H1 (cell line): ENCODE results near the gene CDC42. TPM values are rescaled to one million over a fixed set of nuclear protein-coding genes. Genes with fewer than 3 reads are reported as not detected.

ENCODE experiments used
- CTCF ChIA-PET: fragments of 300-600 bp; sonication (Branson Sonifier 250); formaldehyde crosslinking; loops from one replicate; lab custom pipeline; 2021; ENCODE audit not compliant: partially characterized antibody; lab: Charles Lee
- POLR2A ChIA-PET: fragments of 300-600 bp; sonication (Branson Sonifier 250); formaldehyde crosslinking; loops from one replicate; lab custom pipeline; 2021; ENCODE audit warnings: inconsistent platforms; ENCODE audit not compliant: partially characterized antibody; lab: Charles Lee
- DNase-seq, 2 experiments: peaks; one replicate each; pipeline versions ENCODE4 v3.0.0 to v3.0.0-alpha.2; 2010 to 2022; ENCODE audit warnings: low spot score in 2 of 2, low read depth in 1 of 2, mixed read lengths in 1 of 2
- FAIRE-seq: peaks from 2 replicates; lab custom pipeline; 2011; peaks lifted over from hg19 to GRCh38; lab: Jason Lieb, UNC
- H2AFZ ChIP-seq: 2 replicates; pipeline ENCODE4 v1.8.1; 2012; ENCODE audit warnings: low read length, inconsistent platforms
- H2AK5ac ChIP-seq: 2 replicates; pipeline ENCODE4 v1.6.1; 2013; ENCODE audit warnings: low read depth, low read length
- H2BK120ac ChIP-seq: replicated peaks from 2 replicates; pipeline ENCODE3; 2013; ENCODE audit warnings: low read depth, low read length, inconsistent platforms
- H2BK12ac ChIP-seq: 2 replicates; pipeline ENCODE4 v1.6.1; 2013; ENCODE audit warnings: low read depth, low read length
- H2BK15ac ChIP-seq: 2 replicates; pipeline ENCODE4 v1.6.1; 2013; ENCODE audit warnings: low read length
- H2BK20ac ChIP-seq: 2 replicates; pipeline ENCODE4 v1.6.1; 2013; ENCODE audit warnings: low read length
- H2BK5ac ChIP-seq: 2 replicates; pipeline ENCODE4 v1.6.1; 2013; ENCODE audit warnings: low read depth, low read length
- H3K14ac ChIP-seq: 2 replicates; pipeline ENCODE4 v1.6.1; 2013; ENCODE audit warnings: inconsistent platforms; ENCODE audit not compliant: insufficient read length
- H3K18ac ChIP-seq: 2 replicates; pipeline ENCODE4 v1.6.1; 2013; ENCODE audit warnings: low read length; ENCODE audit errors: extremely low read depth
- H3K23ac ChIP-seq: 2 replicates; pipeline ENCODE4 v1.6.1; 2013; ENCODE audit warnings: inconsistent platforms; ENCODE audit not compliant: insufficient read length
- H3K23me2 ChIP-seq: 2 replicates; pipeline ENCODE4 v1.6.1; 2013; ENCODE audit warnings: low read depth, low read length
- H3K27ac ChIP-seq: 2 replicates; pipeline ENCODE4 v1.6.1; 2011; ENCODE audit warnings: low read depth, low read length, inconsistent platforms
- H3K27me3 ChIP-seq, 4 experiments: replicated peaks in 1 of 4; 1 replicate in 1 of 4; 2 replicates in 3 of 4; pipeline versions ENCODE4 v1.6.1 to v1.8.1; 2011 to 2013; ENCODE audit warnings: low read length in 3 of 4, mild to moderate bottlenecking in 3 of 4, inconsistent platforms in 2 of 4, mixed read lengths in 2 of 4, moderate library complexity in 1 of 4; ENCODE audit not compliant: control insufficient read depth in 3 of 4, insufficient read depth in 3 of 4; ENCODE audit errors: extremely low read depth in 1 of 4
- H3K36me3 ChIP-seq, 4 experiments: 2 replicates each; pipeline versions ENCODE4 v1.6.1 to v1.8.1; 2011 to 2013; ENCODE audit warnings: mild to moderate bottlenecking in 4 of 4, low read length in 3 of 4, moderate library complexity in 2 of 4, control low read depth in 1 of 4, inconsistent platforms in 1 of 4; ENCODE audit not compliant: insufficient read depth in 4 of 4, control insufficient read depth in 2 of 4
- H3K4ac ChIP-seq: replicated peaks from 2 replicates; pipeline ENCODE3; 2013; ENCODE audit warnings: low read length, low read depth, mixed read lengths, inconsistent platforms; ENCODE audit not compliant: insufficient read length
- H3K4me1 ChIP-seq, 4 experiments: replicated peaks in 1 of 4; 1 replicate in 1 of 4; 2 replicates in 3 of 4; pipeline versions ENCODE4 v1.6.1 to v1.8.1; 2011 to 2013; ENCODE audit warnings: low read length in 3 of 4, inconsistent platforms in 2 of 4, mixed read lengths in 1 of 4; ENCODE audit not compliant: insufficient read depth in 4 of 4, control insufficient read depth in 3 of 4
- H3K4me2 ChIP-seq, 2 experiments: 2 replicates each; pipeline versions ENCODE4 v1.6.1 to v1.8.1; 2011 to 2013; ENCODE audit warnings: low read depth in 2 of 2, low read length in 2 of 2, control low read depth in 1 of 2, inconsistent platforms in 1 of 2, mild to moderate bottlenecking in 1 of 2; ENCODE audit not compliant: insufficient read depth in 1 of 2
- H3K4me3 ChIP-seq, 4 experiments: fragments of 200-600, 300-600 bp in 1 of 4; sonication (generic), shearing (Covaris generic), sonication (Bioruptor Twin) in 1 of 4; 2 replicates each; pipeline versions ENCODE4 v1.5.1 to v1.8.1; 2011 to 2016; ENCODE audit warnings: low read length in 4 of 4, low read depth in 3 of 4, control low read depth in 2 of 4, inconsistent platforms in 2 of 4, mild to moderate bottlenecking in 2 of 4, mixed read lengths in 1 of 4, moderate library complexity in 1 of 4; ENCODE audit not compliant: insufficient read depth in 2 of 4; ENCODE audit errors: extremely low read depth in 1 of 4
- H3K56ac ChIP-seq: replicated peaks from 2 replicates; pipeline ENCODE3; 2013; ENCODE audit warnings: low read depth, mild to moderate bottlenecking, mixed read lengths, low read length, inconsistent platforms; ENCODE audit not compliant: insufficient read length
- H3K79me1 ChIP-seq: 2 replicates; pipeline ENCODE4 v1.6.1; 2013; ENCODE audit warnings: low read depth, low read length, control low read depth
- H3K79me2 ChIP-seq, 2 experiments: 2 replicates each; pipeline versions ENCODE4 v1.6.1 to v1.8.1; 2012 to 2013; ENCODE audit warnings: low read length in 2 of 2, mild to moderate bottlenecking in 2 of 2, inconsistent platforms in 1 of 2; ENCODE audit not compliant: insufficient read depth in 2 of 2, control insufficient read depth in 1 of 2
- H3K9ac ChIP-seq, 4 experiments: replicated peaks in 1 of 4; 1 replicate in 1 of 4; 2 replicates in 3 of 4; pipeline versions ENCODE4 v1.6.1 to v1.8.1; 2011 to 2013; ENCODE audit warnings: low read depth in 3 of 4, low read length in 3 of 4, control low read depth in 2 of 4, mild to moderate bottlenecking in 2 of 4, moderate library complexity in 2 of 4, inconsistent platforms in 1 of 4; ENCODE audit errors: extremely low read depth in 1 of 4
- H3K9me3 ChIP-seq, 2 experiments: 2 replicates each; pipeline versions ENCODE4 v1.6.1 to v1.8.1; 2012 to 2013; ENCODE audit warnings: mild to moderate bottlenecking in 2 of 2, moderate library complexity in 2 of 2, control low read depth in 1 of 2, inconsistent platforms in 1 of 2, low read depth in 1 of 2, low read length in 1 of 2, mixed read lengths in 1 of 2; ENCODE audit not compliant: insufficient read depth in 2 of 2
- H4K20me1 ChIP-seq, 2 experiments: replicated peaks in 1 of 2; 2 replicates each; pipeline versions ENCODE3 to v1.8.1; 2011 to 2013; ENCODE audit warnings: inconsistent platforms in 2 of 2, low read length in 2 of 2, mild to moderate bottlenecking in 1 of 2; ENCODE audit not compliant: insufficient read depth in 2 of 2, control insufficient read depth in 1 of 2
- H4K5ac ChIP-seq: 2 replicates; pipeline ENCODE4 v1.6.1; 2013; ENCODE audit warnings: low read length, low read depth, mixed read lengths, inconsistent platforms; ENCODE audit not compliant: insufficient read length
- H4K8ac ChIP-seq: 2 replicates; pipeline ENCODE4 v1.8.0; 2013; ENCODE audit warnings: mild to moderate bottlenecking, moderate library complexity, low read length, inconsistent platforms; ENCODE audit not compliant: insufficient read depth; ENCODE audit errors: extremely low read depth
- H4K91ac ChIP-seq: replicated peaks from 2 replicates; pipeline ENCODE3; 2013; ENCODE audit warnings: low read length, mixed read lengths, inconsistent platforms; ENCODE audit not compliant: insufficient read length
- ATF3 ChIP-seq: IDR thresholded peaks from 2 replicates; pipeline ENCODE4 v1.6.1; 2011; ENCODE audit warnings: low read depth, mild to moderate bottlenecking, low read length; ENCODE audit not compliant: insufficient read depth
- BCL11A ChIP-seq, 2 experiments: IDR thresholded peaks; one replicate each; pipeline ENCODE4 v1.6.1; 2011; ENCODE audit warnings: low read depth in 2 of 2, low read length in 2 of 2, mild to moderate bottlenecking in 2 of 2
- EGR1 ChIP-seq: IDR thresholded peaks from 2 replicates; pipeline ENCODE4 v1.6.1; 2011; ENCODE audit warnings: low read depth, low read length, borderline replicate concordance
- HDAC6 ChIP-seq: IDR thresholded peaks from one replicate; pipeline ENCODE4 v1.7.1; 2012; ENCODE audit warnings: low read depth, mild to moderate bottlenecking, inconsistent platforms, low read length, moderate library complexity
- KDM1A ChIP-seq: fragments of 200-600, 300-600 bp; sonication (generic); IDR thresholded peaks from 2 replicates; pipeline ENCODE4 v1.7.1; 2016; ENCODE audit warnings: mild to moderate bottlenecking, low read length, borderline replicate concordance
- NRF1 ChIP-seq: IDR thresholded peaks from 2 replicates; pipeline ENCODE4 v1.6.1; 2011; ENCODE audit warnings: mild to moderate bottlenecking, low read depth, low read length, improper control_type of control experiment
- POLR2A ChIP-seq, 2 experiments: IDR thresholded peaks; 1 replicate in 1 of 2; 2 replicates in 1 of 2; pipeline ENCODE4 v1.6.1; 2011; ENCODE audit warnings: low read depth in 2 of 2, low read length in 2 of 2, mild to moderate bottlenecking in 2 of 2; ENCODE audit errors: control extremely low read depth in 1 of 2
- RNF2 ChIP-seq: fragments of 200-900, 300-1000 bp; sonication (generic); IDR thresholded peaks from 2 replicates; pipeline ENCODE4 v1.7.1; 2016; ENCODE audit warnings: borderline replicate concordance, low read depth, mild to moderate bottlenecking, antibody characterized with exemption, low read length; ENCODE audit not compliant: poor library complexity, severe bottlenecking; ENCODE audit errors: missing control alignments
- SIX5 ChIP-seq: IDR thresholded peaks from 2 replicates; pipeline ENCODE4 v1.6.1; 2011; ENCODE audit warnings: mild to moderate bottlenecking, low read depth, low read length
- SUZ12 ChIP-seq: fragments of 200-600 bp; sonication (generic); IDR thresholded peaks from 2 replicates; pipeline ENCODE4 v1.6.1; 2012; ENCODE audit warnings: mild to moderate bottlenecking, inconsistent platforms, low read length, moderate library complexity, mixed read lengths
- WGBS, 2 experiments: shearing (Covaris generic) in 1 of 2; methylation state at CpG; one replicate each; pipeline versions ENCODE4 v1.1.6 to v1.1.7; 2013 to 2015; ENCODE audit warnings: low lambda C conversion rate in 2 of 2, mixed read lengths in 2 of 2, inconsistent platforms in 1 of 2, low coverage in 1 of 2, missing lambda C conversion rate in 1 of 2; ENCODE audit not compliant: insufficient replicate concordance in 2 of 2, insufficient coverage in 1 of 2, insufficient read length in 1 of 2; ENCODE audit errors: extremely low coverage in 1 of 2, missing lambda C conversion rate in 1 of 2; 5-methylcytosine and 5-hydroxymethylcytosine counted together
- polyA plus RNA-seq, 7 experiments: library from polyadenylated mRNA; depleted of rRNA in 3 of 7; stranded (reverse) in 5 of 7; unstranded in 2 of 7; fragments of >200 nt in 5 of 7; fragments of 200-250 nt in 2 of 7; gene quantifications; 1 replicate in 5 of 7; 2 replicates in 1 of 7; 4 replicates in 1 of 7; pipeline versions ENCODE4 v1.2.1 to v1.2.3, GENCODE V29; 2011 to 2013; ENCODE audit warnings: missing spikeins in 2 of 7, mixed read lengths in 2 of 7
- total RNA-seq: library from RNA; stranded (reverse); fragmentation: NEBNext Ultra II Directional; extraction: Animal tissue kit (Norgen Biotek cat#: 25700); gene quantifications from 2 replicates; pipeline ENCODE4 v1.2.1, GENCODE V29; 2021

CDC42 gene
- total and polyA plus RNA-seq, 2 of the 8 experiments (the other 6 are each of a cell fraction or from before 2014, with no cell fraction given): 110 to 179 TPM

GRCh38 chr1:22038036-22038435, 14.5 kb upstream of the CDC42 start:
- Histone ChIP-seq H3K79me1 (no peaks in the 10 kb centered on the region), H3K9me3 (no peaks in the 10 kb centered on the region), H3K4me3 (no peak overlapping the region), H4K8ac (no peak overlapping the region), H2AK5ac (no peak overlapping the region), H3K23me2 (no peaks in the 10 kb centered on the region), H2BK120ac (peak overlapping the region; percentile 70), H2BK20ac (no peak overlapping the region), H3K4me1 (peaks cover 4 to 10% (median 6%) of the 10 kb centered on the region in 4 experiments; a peak in 6 of 7 replicates), H3K9ac (no peak overlapping the region), H4K91ac (peak overlapping the region; percentile 29), H3K23ac (no peak overlapping the region), H2BK15ac (peak overlapping the region; percentile 49; the same call in 1 of the 2 replicates), H3K18ac (peak overlapping the region; percentile 51; the same call in 1 of the 2 replicates), H3K56ac (no peak overlapping the region), H3K14ac (no peak overlapping the region), H4K20me1 (no peaks in the 10 kb centered on the region), H3K79me2 (no peaks in the 10 kb centered on the region), H4K5ac (no peak overlapping the region), H3K36me3 (no peaks in the 10 kb centered on the region), H2BK12ac (no peak overlapping the region), H2BK5ac (no peak overlapping the region), H3K27ac (no peak overlapping the region), H3K27me3 (no peaks in the 10 kb centered on the region), H3K4ac (no peak overlapping the region), H3K4me2 (0 out of 4 replicates have a peak overlapping the region, but pooled peaks of 1 of the 2 experiments have one; percentile 8), H2AFZ (no peak overlapping the region)
- FAIRE-seq: no peak
- TF ChIP-seq EGR1 (no peak), NRF1 (no peak), KDM1A (no peak), POLR2A (IDR thresholded peaks at IDR 0.05; ENCODE audit: control extremely low read depth in 1 of 2, low read depth in 2 of 2, low read length in 2 of 2) (no peak), HDAC6 (no peak), SIX5 (no peak), ATF3 (no peak), SUZ12 (no peak), BCL11A (IDR thresholded peaks at IDR 0.05; ENCODE audit: low read depth in 2 of 2, low read length in 2 of 2) (no peak), RNF2 (no peak)
- ChIA-PET CTCF (interaction anchor here (1.0 to 1.2 kb wide), 3 partner anchors 14 to 1405 kb away, joined by 3 to 4 read pairs (median 3); no protein-coding TSS in a partner anchor), POLR2A (interaction anchor here (0.9 to 4.5 kb wide), 3 partner anchors 10 to 14 kb away, joined by 3 to 26 read pairs (median 3); no protein-coding TSS in a partner anchor)
- DNase-seq: no peak
- 94% methylated on average over 5 of the region's 5 CpGs; no CpG with 5 or more reads in 1 of the 2 experiments for WGBS, 2 experiments
